ENCODE data around the gene TH. TPM values are rescaled to one million over a fixed set of nuclear protein-coding genes. Genes with fewer than 3 reads are reported as not detected.

TH gene
- total RNA-seq, 1 donor from 2014 or later, result 2.0 TPM

- H3K4me3 ChIP-seq, result no peak overlapping the region
- H3K9me3 Mint-ChIP-seq, result peaks cover 3% of the 10 kb centered on the region
- peaks cover 39% of the 10 kb centered on the region for H3K27me3 Mint-ChIP-seq (ENCODE audit: insufficient read depth, low read depth)
- peak overlapping the region; percentile 40 for H3K27ac Mint-ChIP-seq
- TF ChIP-seq EZH2 (IDR thresholded peaks at IDR 0.05) (no peak), EZH2phosphoT487 (IDR thresholded peaks at IDR 0.05) (no peak)
- TF ChIP-seq, protein P1, sequence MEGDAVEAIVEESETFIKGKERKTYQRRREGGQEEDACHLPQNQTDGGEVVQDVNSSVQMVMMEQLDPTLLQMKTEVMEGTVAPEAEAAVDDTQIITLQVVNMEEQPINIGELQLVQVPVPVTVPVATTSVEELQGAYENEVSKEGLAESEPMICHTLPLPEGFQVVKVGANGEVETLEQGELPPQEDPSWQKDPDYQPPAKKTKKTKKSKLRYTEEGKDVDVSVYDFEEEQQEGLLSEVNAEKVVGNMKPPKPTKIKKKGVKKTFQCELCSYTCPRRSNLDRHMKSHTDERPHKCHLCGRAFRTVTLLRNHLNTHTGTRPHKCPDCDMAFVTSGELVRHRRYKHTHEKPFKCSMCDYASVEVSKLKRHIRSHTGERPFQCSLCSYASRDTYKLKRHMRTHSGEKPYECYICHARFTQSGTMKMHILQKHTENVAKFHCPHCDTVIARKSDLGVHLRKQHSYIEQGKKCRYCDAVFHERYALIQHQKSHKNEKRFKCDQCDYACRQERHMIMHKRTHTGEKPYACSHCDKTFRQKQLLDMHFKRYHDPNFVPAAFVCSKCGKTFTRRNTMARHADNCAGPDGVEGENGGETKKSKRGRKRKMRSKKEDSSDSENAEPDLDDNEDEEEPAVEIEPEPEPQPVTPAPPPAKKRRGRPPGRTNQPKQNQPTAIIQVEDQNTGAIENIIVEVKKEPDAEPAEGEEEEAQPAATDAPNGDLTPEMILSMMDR (IDR thresholded peaks at IDR 0.05), result no peak
- H3K36me3 ChIP-seq, result no peaks in the 10 kb centered on the region
- H3F3A ChIP-seq (ENCODE audit: low read depth), result no peaks in the 10 kb centered on the region
- no peak for DNase-seq (ENCODE audit: low spot score)
- H3K9me3 ChIP-seq (ENCODE audit: low read depth), result no peaks in the 10 kb centered on the region
- peaks cover 18% of the 10 kb centered on the region for H3K4me1 Mint-ChIP-seq
- H3K27me3 ChIP-seq, result peaks cover 49% of the 10 kb centered on the region
- no peaks in the 10 kb centered on the region for H4K20me1 ChIP-seq (ENCODE audit: low read depth)
- no peaks in the 10 kb centered on the region for H3K4me1 ChIP-seq
- H3K4me2 ChIP-seq, result no peak overlapping the region
- no peaks in the 10 kb centered on the region for H3K36me3 Mint-ChIP-seq
- H3K27ac ChIP-seq, result no peak overlapping the region
- no peak overlapping the region for H2AFZ ChIP-seq (replicated peaks)
- no peaks in the 10 kb centered on the region for H3K79me2 ChIP-seq (ENCODE audit: low read depth)
- no peak overlapping the region for H3K9ac ChIP-seq
- peak overlapping the region; percentile 36 for H3K4me3 Mint-ChIP-seq
Observed at GRCh38 chr11:2131371-2132236, 40.0 kb downstream of the TH start.

DNA sequence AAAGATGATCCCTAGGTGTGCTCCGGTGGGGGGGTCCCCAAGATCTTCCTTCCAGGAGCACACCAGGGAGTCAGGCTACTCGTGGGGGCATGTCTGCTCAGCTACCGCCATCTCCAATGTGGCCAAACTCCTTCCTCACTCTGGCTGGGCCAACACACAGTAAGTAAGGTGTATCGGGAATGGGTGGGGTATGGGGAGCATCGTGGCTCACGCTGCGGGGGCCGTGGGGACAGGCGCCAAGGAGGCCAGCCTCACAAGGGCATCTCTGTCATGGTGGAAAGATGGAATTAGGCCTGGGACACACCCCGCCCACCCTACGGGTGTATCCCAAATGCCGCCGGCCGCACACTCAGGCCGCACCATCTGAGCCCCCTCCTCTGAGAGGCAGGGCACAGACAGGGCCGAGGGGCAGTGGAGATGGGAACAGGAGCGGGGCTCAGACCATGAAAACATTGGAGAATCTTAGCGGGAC, 40.7 kb downstream of the TH start:
- Histone ChIP-seq H3K4me1 (no peaks in the 10 kb centered on the region), H3K79me2 (ENCODE audit: low read depth) (no peaks in the 10 kb centered on the region), H4K20me1 (ENCODE audit: low read depth) (no peaks in the 10 kb centered on the region), H3K4me3 (no peak overlapping the region), H3K36me3 (no peaks in the 10 kb centered on the region), H3K9ac (no peak overlapping the region), H3K9me3 (ENCODE audit: low read depth) (no peaks in the 10 kb centered on the region), H3F3A (ENCODE audit: low read depth) (no peaks in the 10 kb centered on the region), H3K27me3 (peaks cover 42% of the 10 kb centered on the region), H2AFZ (replicated peaks) (no peak overlapping the region), H3K4me2 (no peak overlapping the region), H3K27ac (no peak overlapping the region)
- Mint-ChIP-seq H3K4me1 (peaks cover 16% of the 10 kb centered on the region), H3K36me3 (no peaks in the 10 kb centered on the region), H3K4me3 (no peak overlapping the region), H3K27ac (peak overlapping the region; percentile 81), H3K9me3 (peaks cover 3% of the 10 kb centered on the region), H3K27me3 (ENCODE audit: insufficient read depth, low read depth) (peaks cover 34% of the 10 kb centered on the region)
- no peak for DNase-seq (ENCODE audit: low spot score)
- TF ChIP-seq EZH2 (IDR thresholded peaks at IDR 0.05) (no peak), EZH2phosphoT487 (IDR thresholded peaks at IDR 0.05) (no peak)
- TF ChIP-seq, protein P1 (IDR thresholded peaks at IDR 0.05), result no peak

DNA sequence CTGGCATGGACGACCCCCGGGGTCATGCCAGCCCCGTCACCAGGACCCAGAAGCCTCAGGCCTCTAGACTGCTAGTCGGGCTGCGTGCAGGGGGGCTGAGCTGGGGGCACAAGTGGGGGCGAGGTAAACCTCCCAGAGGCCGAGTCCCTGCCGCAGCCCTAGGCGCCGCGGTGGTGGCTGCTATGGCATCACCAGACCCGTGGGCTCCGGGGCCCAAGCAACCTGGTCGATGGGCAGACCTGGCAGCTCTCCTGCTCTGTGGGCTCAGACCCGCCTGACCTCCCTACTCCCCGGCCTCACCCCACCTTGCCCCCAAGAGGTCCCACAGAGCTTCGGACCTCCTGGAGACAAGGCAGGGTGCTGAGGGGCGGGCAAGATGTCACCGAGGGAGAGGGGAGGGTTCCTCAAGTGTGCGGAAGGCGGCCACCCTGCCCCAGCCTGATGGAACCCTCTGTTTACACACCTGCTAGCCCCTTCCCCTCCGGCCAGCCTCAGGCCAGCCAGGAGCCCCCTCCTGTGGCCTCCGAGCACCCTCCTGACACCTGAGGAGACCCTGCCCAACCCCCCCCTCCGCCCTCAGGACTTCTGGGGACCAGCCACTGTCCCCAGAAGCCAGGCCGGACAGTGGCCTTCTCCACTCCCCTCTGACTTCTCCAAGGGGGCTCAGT, 41.8 kb downstream of the TH start:
- peaks cover 36% of the 10 kb centered on the region for H3K27me3 Mint-ChIP-seq (ENCODE audit: insufficient read depth, low read depth)
- no peak overlapping the region for H3K27ac Mint-ChIP-seq
- Histone ChIP-seq H3K27ac (no peak overlapping the region), H3K4me1 (no peaks in the 10 kb centered on the region), H3K79me2 (ENCODE audit: low read depth) (no peaks in the 10 kb centered on the region), H3F3A (ENCODE audit: low read depth) (no peaks in the 10 kb centered on the region), H3K36me3 (no peaks in the 10 kb centered on the region), H3K9ac (no peak overlapping the region), H3K9me3 (ENCODE audit: low read depth) (no peaks in the 10 kb centered on the region), H3K27me3 (peaks cover 31% of the 10 kb centered on the region), H2AFZ (replicated peaks) (no peak overlapping the region), H3K4me3 (no peak overlapping the region), H4K20me1 (ENCODE audit: low read depth) (no peaks in the 10 kb centered on the region), H3K4me2 (no peak overlapping the region)
- H3K9me3 Mint-ChIP-seq, result peaks cover 3% of the 10 kb centered on the region
- TF ChIP-seq, protein P1 (IDR thresholded peaks at IDR 0.05), result no peak
- TF ChIP-seq EZH2phosphoT487 (IDR thresholded peaks at IDR 0.05) (no peak), EZH2 (IDR thresholded peaks at IDR 0.05) (no peak)
- DNase-seq (ENCODE audit: low spot score), result no peak
- H3K36me3 Mint-ChIP-seq, result no peaks in the 10 kb centered on the region
- H3K4me1 Mint-ChIP-seq, result peaks cover 14% of the 10 kb centered on the region
- H3K4me3 Mint-ChIP-seq, result no peak overlapping the region

Data from neural progenitor cell (in vitro differentiated cells).